Stimulated activated CD8-positive, alpha-beta memory T cell treated with anti-CD3 and anti-CD28 coated beads, Interleukin-12 subunit alpha, Interleukin-12 subunit beta, amount 100 ng/mL, for 24 hours (primary cell): ENCODE results near the gene LMO1.

ENCODE experiments used
- DNase-seq: peaks from one replicate; pipeline ENCODE4 v3.0.0-alpha.2; 2020; ENCODE audit errors: extremely low read depth

LMO1 gene

GRCh38 chr11:8263769-8264410 lies at the start of gene LMO1:
Gene LMO1, minus strand, starts transcription at chr11:8263878. Its CDS starts 516 bp downstream, at chr11:8263362.
- peak; percentile 38 for DNase-seq

- no peak for DNase-seq
Measured at GRCh38 chr11:8312986-8313385, 49.3 kb upstream of the LMO1 start.

GRCh38 chr11:8311366-8311765 lies 47.7 kb upstream of the LMO1 start:
- no peak for DNase-seq

GRCh38 chr11:8310743-8311298 lies 47.1 kb upstream of the LMO1 start:
- no peak for DNase-seq

- DNase-seq = no peak
Measured at GRCh38 chr11:8309862-8310261, 46.2 kb upstream of the LMO1 start.

GRCh38 chr11:8309311-8309710 lies 45.6 kb upstream of the LMO1 start:
- no peak for DNase-seq

- no peak for DNase-seq
Measured at GRCh38 chr11:8307601-8308000, 43.9 kb upstream of the LMO1 start.

GRCh38 chr11:8301622-8302021 lies 37.9 kb upstream of the LMO1 start:
- DNase-seq = no peak

GRCh38 chr11:8298801-8299786 lies 35.4 kb upstream of the LMO1 start:
- no peak for DNase-seq

GRCh38 chr11:8297781-8298440 lies 34.2 kb upstream of the LMO1 start:
- no peak for DNase-seq

GRCh38 chr11:8296872-8297271 lies 33.2 kb upstream of the LMO1 start:
- no peak for DNase-seq

- no peak for DNase-seq
Measured at GRCh38 chr11:8296038-8296649, 32.5 kb upstream of the LMO1 start.

GRCh38 chr11:8294251-8294935 lies 30.7 kb upstream of the LMO1 start:
- DNase-seq = no peak

GRCh38 chr11:8293171-8293570 lies 29.5 kb upstream of the LMO1 start:
- DNase-seq = no peak

GRCh38 chr11:8292351-8292750 lies 28.7 kb upstream of the LMO1 start:
- DNase-seq = no peak

GRCh38 chr11:8291421-8292350 lies 28.0 kb upstream of the LMO1 start:
- no peak for DNase-seq

GRCh38 chr11:8290081-8290810 lies 26.6 kb upstream of the LMO1 start:
- DNase-seq = no peak

- no peak for DNase-seq
Measured at GRCh38 chr11:8289492-8289918, 25.8 kb upstream of the LMO1 start.

- no peak for DNase-seq
Measured at GRCh38 chr11:8288824-8289491, 25.3 kb upstream of the LMO1 start.
